GM18505 (cell line): ENCODE results near the gene ASIC3.

Experiments
- ATAC-seq: cut with Tn5 transposase; IDR thresholded peaks from one replicate; pipeline ENCODE4 v1.9.1; 2021; ENCODE audit not compliant: unreplicated experiment
- POLR2A ChIP-seq: IDR thresholded peaks from 4 replicates; pipeline ENCODE4 v1.6.1; 2011; ENCODE audit warnings: borderline replicate concordance; ENCODE audit not compliant: insufficient read depth, insufficient read length; ENCODE audit errors: extremely low read depth

ASIC3 gene

DNA sequence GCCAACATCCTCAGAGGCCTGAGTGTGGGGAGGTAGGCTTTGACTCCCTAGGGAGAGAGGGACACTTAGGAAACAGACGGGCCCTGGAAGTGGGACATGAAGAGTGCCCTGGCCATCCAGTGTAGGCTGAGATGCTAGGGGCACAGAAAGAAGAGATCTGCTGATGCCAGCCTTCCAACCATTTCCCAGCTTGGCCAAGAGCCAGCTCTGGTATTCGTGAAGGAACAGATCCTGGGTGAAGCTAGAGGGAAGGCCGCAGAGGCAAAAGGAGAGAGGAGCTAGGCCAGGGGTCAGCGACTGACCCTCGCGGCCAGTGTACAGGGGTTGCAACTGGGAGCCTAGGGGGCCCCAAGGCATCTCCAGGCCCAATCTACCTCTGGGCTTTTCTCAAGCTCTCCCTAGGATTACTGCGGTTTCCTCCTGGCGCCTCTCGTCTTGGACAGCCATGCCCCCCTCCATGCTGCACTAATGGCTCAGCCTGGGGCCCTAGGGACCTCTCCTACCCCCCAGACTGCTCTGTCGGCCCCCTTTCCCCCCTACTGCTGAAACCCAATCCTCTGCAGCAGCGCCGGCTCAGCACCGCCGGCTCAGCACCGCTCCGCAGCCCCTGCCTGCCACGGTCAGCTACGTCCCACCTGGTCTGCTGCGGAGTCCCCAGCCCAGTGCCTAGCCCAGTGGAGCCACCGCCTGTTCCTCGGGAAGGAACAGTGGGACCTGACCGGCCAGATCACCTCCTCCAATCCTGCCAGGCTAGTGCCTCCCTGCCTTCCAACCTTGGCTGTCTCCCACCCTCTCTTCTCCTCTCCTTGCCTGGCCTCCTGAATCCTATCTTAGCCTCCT lies at the start of gene ASIC3:
TSS of gene ASIC3 (plus strand) at position 556 of the 840 bp plus-strand sequence. CDS start 355 bp downstream, outside the sequence.
- no peak for ATAC-seq
- TF ChIP-seq POLR2A: no peak

DNA sequence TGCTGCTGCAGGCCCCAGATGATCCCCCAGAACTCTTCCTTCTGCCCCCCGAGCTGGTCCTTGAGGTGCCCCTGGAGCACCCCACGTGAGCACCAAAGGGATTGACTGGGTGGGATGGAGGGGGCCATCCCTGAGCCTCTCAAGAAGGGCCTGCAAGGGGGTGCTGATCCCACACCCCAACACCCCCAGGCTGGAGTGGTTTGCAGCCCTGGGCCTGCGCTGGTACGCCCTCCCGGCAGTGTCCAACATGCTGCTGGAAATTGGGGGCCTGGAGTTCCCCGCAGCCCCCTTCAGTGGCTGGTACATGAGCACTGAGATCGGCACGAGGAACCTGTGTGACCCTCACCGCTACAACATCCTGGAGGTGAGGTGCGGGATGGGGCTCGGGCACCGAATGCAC lies 49.3 kb upstream of the ASIC3 start:
- no peak for ATAC-seq
- no peak for TF ChIP-seq POLR2A

DNA sequence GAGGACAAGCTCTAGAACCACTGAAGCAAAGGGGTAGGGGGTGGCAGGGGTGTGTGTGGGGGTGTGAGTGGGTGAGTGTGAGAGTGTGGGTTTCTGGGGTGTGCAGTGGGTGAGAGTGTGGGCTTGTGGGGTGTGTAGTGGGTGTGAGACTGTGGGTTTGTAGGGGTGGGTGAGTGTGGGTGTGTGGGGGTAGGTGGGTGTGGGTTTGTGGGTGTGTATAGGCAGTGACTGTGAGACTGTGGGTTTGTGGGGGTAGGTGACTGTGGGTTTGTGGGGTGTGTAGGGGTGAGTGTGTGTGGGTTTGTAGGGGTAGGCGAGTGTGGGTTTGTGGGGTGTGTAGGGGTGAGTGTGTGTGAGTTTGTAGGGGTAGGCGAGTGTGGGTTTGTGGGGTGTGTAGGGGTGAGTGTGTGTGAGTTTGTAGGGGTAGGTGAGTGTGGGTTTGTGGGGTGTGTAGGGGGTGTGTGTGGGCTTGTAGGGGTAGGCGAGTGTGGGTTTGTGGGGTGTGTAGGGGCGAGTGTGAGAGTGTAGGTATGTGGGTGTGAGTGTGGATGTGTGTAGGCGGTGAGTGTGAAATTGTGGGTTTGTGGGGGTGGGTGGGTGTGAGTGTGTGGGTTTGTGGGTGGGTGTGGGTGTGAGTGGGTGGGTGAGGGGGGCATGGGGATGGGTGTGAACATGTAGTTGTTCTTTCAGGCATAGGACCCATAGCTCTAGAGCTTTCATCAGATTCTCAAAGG lies 48.7 kb upstream of the ASIC3 start:
- TF ChIP-seq POLR2A: no peak
- ATAC-seq: no peak

DNA sequence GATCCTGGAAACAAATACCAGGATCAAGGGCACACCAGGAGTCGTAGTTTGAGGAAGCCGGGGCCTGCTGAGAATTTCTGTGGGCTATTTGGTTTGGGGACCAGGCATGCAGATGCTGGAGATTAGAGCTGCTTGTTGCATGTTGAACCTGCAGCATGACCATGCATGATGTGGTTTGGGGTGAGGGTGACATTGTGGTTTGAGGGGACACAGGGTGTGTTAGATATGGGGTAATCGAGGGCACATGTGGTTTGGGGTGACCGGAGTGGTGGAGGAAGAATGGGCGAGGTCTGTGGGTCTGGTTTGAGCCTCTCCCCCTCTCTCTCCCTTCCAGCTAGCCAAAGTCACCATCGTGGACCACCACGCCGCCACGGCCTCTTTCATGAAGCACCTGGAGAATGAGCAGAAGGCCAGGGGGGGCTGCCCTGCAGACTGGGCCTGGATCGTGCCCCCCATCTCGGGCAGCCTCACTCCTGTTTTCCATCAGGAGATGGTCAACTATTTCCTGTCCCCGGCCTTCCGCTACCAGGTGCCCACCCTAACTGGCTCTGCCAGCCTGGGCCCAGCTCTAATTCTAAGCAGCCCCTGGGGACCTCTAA lies 47.3 kb upstream of the ASIC3 start:
- TF ChIP-seq POLR2A: no peak
- ATAC-seq: no peak

DNA sequence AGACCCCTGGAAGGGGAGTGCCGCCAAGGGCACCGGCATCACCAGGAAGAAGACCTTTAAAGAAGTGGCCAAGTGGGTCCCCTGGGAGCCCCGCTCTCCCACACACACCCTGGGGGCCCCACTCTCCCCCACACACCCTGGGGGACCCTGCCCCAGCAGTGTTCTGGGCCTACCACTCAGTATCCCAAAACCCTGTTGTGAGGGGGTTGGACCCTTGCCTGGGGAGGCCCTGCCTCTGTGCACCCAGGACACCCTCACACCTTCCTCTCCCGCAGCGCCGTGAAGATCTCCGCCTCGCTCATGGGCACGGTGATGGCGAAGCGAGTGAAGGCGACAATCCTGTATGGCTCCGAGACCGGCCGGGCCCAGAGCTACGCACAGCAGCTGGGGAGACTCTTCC lies 46.8 kb upstream of the ASIC3 start:
- TF ChIP-seq POLR2A: no peak
- no peak for ATAC-seq

DNA sequence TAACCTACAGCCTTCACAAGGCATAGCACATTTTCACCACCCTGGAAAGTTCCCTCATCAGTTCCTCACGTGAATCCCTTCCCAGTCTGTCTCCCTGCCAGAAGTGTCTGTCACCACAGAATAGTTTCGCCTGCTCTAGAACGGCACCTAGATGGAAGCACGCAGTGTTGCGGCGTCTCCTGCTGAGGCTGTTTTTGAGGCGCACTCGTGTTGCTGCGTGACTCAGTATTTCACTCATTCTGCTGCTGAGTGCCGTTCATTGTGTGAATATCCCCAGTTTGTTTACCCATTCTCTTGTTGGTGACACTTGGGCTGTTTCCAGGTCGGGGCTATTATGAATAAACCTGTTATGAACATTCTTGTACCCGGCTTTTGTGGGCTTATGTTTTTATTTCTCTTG lies 44.8 kb upstream of the ASIC3 start:
- no peak for TF ChIP-seq POLR2A
- no peak for ATAC-seq

DNA sequence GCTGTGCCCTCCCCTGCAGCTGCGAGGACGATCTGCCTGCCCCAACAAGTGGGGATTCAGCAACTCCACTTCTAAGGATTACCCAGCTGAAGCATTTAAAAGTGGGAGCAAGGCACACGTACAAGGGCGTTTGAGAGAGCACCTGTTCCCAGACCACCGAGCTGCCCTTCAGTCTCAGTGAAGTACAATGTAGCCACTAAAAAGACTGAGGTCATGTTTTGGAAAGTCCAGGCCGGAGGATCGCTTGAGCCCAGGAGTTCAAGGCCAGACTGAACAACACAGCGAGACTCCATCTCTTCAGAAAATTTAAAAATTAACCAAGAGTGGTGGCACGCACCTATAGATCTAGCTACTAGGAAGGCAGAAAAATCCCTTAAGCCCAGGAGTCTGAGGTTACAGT lies 42.8 kb upstream of the ASIC3 start:
- no peak for TF ChIP-seq POLR2A
- ATAC-seq: no peak

DNA sequence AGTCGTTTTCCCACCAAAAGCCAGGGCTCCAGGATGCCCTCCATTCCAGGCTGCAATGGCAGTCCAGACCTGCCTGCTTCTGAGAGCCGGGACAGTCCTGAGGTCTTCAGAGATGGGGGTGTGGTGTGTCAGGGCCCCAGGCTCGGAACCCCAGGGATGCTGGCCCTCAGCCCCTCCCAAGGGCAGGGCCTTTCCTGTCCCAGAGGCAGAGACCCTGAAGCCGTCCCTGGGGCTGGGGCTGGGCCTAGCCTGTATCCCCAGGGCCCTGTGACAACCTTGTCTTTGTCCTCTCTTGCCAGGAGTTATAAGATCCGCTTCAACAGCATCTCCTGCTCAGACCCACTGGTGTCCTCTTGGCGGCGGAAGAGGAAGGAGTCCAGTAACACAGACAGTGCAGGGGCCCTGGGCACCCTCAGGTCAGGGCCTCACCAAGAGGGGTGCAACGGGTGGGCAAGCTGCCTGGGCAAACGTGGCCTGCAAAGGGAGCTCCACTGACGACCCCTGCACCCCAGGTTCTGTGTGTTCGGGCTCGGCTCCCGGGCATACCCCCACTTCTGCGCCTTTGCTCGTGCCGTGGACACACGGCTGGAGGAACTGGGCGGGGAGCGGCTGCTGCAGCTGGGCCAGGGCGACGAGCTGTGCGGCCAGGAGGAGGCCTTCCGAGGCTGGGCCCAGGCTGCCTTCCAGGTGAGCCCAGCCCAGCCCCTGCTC lies 41.6 kb upstream of the ASIC3 start:
- ATAC-seq: no peak
- no peak for TF ChIP-seq POLR2A

DNA sequence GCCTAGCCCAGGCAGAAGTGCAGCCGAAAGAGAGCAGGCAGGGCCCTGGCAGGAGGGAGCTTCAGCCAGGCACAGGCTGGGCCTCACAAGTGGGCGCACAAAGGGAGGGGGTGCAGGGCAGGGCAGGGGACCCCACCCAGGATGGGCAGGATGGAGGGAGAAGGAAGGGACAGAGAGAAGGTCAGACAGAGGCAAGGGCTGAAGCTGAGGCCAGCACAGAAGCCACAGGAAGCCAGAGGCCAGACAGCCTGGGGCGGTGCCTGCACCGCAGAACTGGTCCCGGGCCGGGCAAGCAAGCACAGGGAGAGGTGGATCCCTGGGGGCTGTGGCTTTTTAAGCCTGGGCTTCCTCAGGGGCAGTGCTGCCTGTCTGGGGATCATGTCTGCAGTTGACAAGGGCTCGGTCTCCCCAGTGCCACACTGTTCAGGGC lies 40.8 kb upstream of the ASIC3 start:
- no peak for ATAC-seq
- TF ChIP-seq POLR2A: no peak

DNA sequence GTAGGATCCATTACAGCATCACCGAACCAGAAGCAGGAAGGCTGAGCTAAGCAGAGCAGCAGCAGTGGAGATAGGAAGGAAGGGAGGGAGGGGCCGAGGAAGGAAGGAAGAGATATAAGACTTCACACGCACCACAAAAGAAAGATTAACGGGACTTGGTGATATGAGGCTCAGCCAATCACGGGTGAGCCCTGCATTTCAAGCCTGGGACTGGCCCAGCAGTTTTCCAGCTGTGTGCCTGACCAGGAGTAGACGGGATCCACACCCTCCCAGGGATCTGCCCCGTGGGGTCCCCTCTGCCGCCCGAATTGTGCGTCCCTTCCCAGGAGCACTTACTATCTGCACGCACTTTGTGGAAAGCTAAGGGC lies 40.2 kb upstream of the ASIC3 start:
- no peak for TF ChIP-seq POLR2A
- ATAC-seq: no peak

DNA sequence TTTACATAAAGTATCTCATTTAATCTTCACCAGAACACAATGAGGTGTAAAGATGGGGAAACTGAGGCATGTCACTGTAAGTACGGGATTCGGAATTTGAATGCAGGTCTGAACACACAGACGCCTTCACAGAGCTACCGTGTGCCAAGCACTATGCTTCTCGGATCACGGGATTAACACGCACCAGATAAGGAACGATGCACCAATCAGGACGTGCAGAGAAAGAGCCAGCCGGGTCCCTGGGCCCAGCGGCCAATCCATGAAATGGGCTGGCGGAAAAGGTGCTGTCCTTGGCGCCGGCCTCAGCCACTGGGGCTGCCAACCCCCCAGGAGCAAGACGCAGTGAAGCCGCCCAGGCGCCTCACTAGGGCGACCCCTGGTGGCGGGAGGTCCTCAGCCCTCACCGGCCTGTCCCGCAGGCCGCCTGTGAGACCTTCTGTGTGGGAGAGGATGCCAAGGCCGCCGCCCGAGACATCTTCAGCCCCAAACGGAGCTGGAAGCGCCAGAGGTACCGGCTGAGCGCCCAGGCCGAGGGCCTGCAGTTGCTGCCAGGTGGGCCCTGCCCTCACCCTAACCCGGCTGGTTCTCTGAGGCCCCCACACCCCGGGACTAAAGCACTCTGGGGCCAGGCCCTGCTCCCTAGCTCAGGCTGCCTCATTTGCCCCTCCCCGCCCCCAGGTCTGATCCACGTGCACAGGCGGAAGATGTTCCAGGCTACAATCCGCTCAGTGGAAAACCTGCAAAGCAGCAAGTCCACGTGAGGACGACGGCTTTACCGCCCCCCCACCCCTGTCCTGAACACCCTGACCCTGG lies 39.6 kb upstream of the ASIC3 start:
- peak; percentile 78 for ATAC-seq
- TF ChIP-seq POLR2A: no peak

DNA sequence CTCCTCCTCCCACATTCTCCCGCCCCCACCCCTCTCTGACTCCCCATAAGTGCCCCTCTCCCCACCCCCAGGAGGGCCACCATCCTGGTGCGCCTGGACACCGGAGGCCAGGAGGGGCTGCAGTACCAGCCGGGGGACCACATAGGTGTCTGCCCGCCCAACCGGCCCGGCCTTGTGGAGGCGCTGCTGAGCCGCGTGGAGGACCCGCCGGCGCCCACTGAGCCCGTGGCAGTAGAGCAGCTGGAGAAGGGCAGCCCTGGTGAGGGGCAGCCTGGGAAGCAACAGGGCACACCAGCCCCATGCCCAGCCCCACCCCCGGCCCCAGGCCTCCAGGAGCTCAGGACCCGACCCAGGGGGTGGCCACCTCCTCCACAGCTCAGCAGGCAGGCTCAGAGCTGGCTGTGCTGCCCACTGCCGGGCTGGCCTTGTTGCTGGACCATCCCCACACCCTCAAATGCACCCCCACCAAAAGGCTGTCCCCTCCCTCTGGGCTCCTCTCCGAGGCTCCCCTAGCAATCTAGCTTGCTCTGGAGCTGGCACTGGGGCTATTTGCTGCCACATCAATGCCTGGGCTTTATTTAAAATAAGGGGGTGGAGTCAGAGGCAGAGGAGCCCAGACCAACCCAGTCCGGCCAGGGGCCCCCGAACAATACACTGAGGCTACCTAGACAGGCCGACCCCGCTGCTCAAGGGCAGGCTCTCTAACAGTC lies 38.8 kb upstream of the ASIC3 start:
- no peak for TF ChIP-seq POLR2A

DNA sequence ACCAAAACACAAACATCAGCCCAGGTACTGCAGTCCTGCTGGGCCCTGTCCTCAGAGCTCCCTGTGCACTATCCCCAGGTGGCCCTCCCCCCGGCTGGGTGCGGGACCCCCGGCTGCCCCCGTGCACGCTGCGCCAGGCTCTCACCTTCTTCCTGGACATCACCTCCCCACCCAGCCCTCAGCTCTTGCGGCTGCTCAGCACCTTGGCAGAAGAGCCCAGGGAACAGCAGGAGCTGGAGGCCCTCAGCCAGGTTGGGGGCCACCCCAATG lies 38.4 kb upstream of the ASIC3 start:
- ATAC-seq: no peak
- no peak for TF ChIP-seq POLR2A

More for the DNA sequence above, 38.8 kb upstream of the ASIC3 start:
- ATAC-seq: no peak
